ENCODE measurements around the gene SIVA1. TPM values are rescaled to one million over a fixed set of nuclear protein-coding genes. Genes with fewer than 3 reads are reported as not detected.

The SIVA1 gene
- total and polyA plus RNA-seq, 2 of the 4 experiments (the other 2 are of a cell fraction): 166 to 184 TPM

GRCh38 chr14:104707608-104708595, 45.0 kb upstream of the SIVA1 start:
- H3K36me3 ChIP-seq (ENCODE audit: control insufficient read depth, insufficient read depth, low read length): peaks cover 66% of the 10 kb centered on the region
- H2BK20ac ChIP-seq (ENCODE audit: low read depth, low read length): no peak overlapping the region
- H3K4ac ChIP-seq (ENCODE audit: low read depth, low read length): no peak overlapping the region
- BruUV-seq (replicated peaks): TSS peak; percentile 21
- peaks cover 4% of the 10 kb centered on the region; the same call in 1 of the 2 replicates for H3K4me1 ChIP-seq (ENCODE audit: control insufficient read depth, insufficient read depth, low read length)
- H3K9ac ChIP-seq (ENCODE audit: low read depth, low read length): no peak overlapping the region
- H2AFZ ChIP-seq (replicated peaks; ENCODE audit: low read length, poor library complexity): peak overlapping the region; percentile 33
- POLR2A ChIA-PET (ENCODE audit: unreplicated experiment): no interaction called here
- H4K91ac ChIP-seq (ENCODE audit: insufficient read depth, low read depth, low read length): no peak overlapping the region
- H2BK5ac ChIP-seq (ENCODE audit: low read depth, low read length, poor library complexity, severe bottlenecking): no peak overlapping the region
- intact Hi-C loops (cut with micrococcal nuclease) (loop anchor here (1.0 to 2.0 kb wide), 2 partner anchors 58 to 571 kb away; no protein-coding TSS in a partner anchor), in situ Hi-C loops (cut with MboI; ENCODE audit: low sequenced_read_pairs) (loop anchor here (5.0 kb wide), 1 partner anchor 51 kb away; no protein-coding TSS in a partner anchor), dilution Hi-C loops (cut with HindIII; ENCODE audit: low sequenced_read_pairs, unreplicated experiment) (no loop called here)
- no peak overlapping the region for H2BK15ac ChIP-seq (ENCODE audit: low read depth, low read length)
- no peak overlapping the region for H3K18ac ChIP-seq (ENCODE audit: low read depth, low read length)
- H3K14ac ChIP-seq (replicated peaks; ENCODE audit: low read depth, low read length): no peak overlapping the region
- H2BK120ac ChIP-seq (ENCODE audit: low read depth, low read length): no peak overlapping the region
- no peaks in the 10 kb centered on the region for H3K27me3 ChIP-seq (ENCODE audit: control insufficient read depth, insufficient read depth, low read length)
- H2AK5ac ChIP-seq (ENCODE audit: low read depth, low read length): no peak overlapping the region
- H4K20me1 ChIP-seq (ENCODE audit: insufficient read depth, low read length): peaks cover 25% of the 10 kb centered on the region
- H3K79me1 ChIP-seq (ENCODE audit: low read depth in 1 of 2, low read length in 2 of 2): peaks cover 5 to 18% of the 10 kb centered on the region in 2 experiments; a peak in 1 of 4 replicates
- DNase-seq (no peak), ATAC-seq (ENCODE audit: low read depth) (peak; percentile 12)
- no peak overlapping the region for H4K8ac ChIP-seq (ENCODE audit: low read depth in 2 of 2, low read length in 2 of 2)
- no peaks in the 10 kb centered on the region for H3K9me3 ChIP-seq (ENCODE audit: control insufficient read depth, insufficient read depth, low read length)
- no CpG with 5 or more reads among the region's 34 CpGs for WGBS, 2 experiments (ENCODE audit: extremely low coverage in 2 of 2, insufficient read length in 1 of 2)
- H3K9me1 ChIP-seq (ENCODE audit: insufficient read depth, low read length): no peaks in the 10 kb centered on the region
- CTCF ChIA-PET: interaction anchor here (0.7 to 1.1 kb wide), 2 partner anchors 42 to 806 kb away, joined by 3 to 4 read pairs; no protein-coding TSS in a partner anchor
- H3K56ac ChIP-seq (ENCODE audit: extremely low read depth, insufficient read depth, low read length): no peak overlapping the region
- H3K4me2 ChIP-seq (ENCODE audit: low read depth, low read length): no peak overlapping the region
- no peak overlapping the region for H4K5ac ChIP-seq (ENCODE audit: low read depth, low read length)
- H3K4me3 ChIP-seq (ENCODE audit: insufficient read depth, low read depth, low read length): no peak overlapping the region
- H3K23ac ChIP-seq (ENCODE audit: low read depth, low read length): no peak overlapping the region
- H2AK9ac ChIP-seq (replicated peaks; ENCODE audit: low read depth, low read length, poor library complexity): peak overlapping the region; percentile 71
- no peak overlapping the region for H3K27ac ChIP-seq (ENCODE audit: insufficient read depth, low read length)
- no peak for TF ChIP-seq USF2 (IDR thresholded peaks at IDR 0.05; ENCODE audit: low read depth, low read length)
- TF ChIP-seq FOS (IDR thresholded peaks at IDR 0.05; ENCODE audit: low read depth, low read length): no peak
- no peak for TF ChIP-seq MAZ (IDR thresholded peaks at IDR 0.05; ENCODE audit: borderline replicate concordance, low read depth, low read length)
- TF ChIP-seq CHD1 (IDR thresholded peaks at IDR 0.05; ENCODE audit: low read depth, low read length): no peak
- no peak for TF ChIP-seq MAFK (IDR thresholded peaks at IDR 0.05; ENCODE audit: low read depth, low read length)
- no peak for TF ChIP-seq NFE2L2 (IDR thresholded peaks at IDR 0.05; ENCODE audit: low read depth, low read length)
- TF ChIP-seq SMC3 (IDR thresholded peaks at IDR 0.05; ENCODE audit: low read depth, low read length): no peak
- TF ChIP-seq RFX5 (IDR thresholded peaks at IDR 0.05; ENCODE audit: low read depth, low read length): no peak
- TF ChIP-seq CTCF (conservative IDR thresholded peaks at IDR 0.05; ENCODE audit: low read depth, low read length): no peak
- no peak for TF ChIP-seq ELK1 (IDR thresholded peaks at IDR 0.05; ENCODE audit: borderline replicate concordance, low read depth, low read length)
- TF ChIP-seq MXI1 (IDR thresholded peaks at IDR 0.05; ENCODE audit: borderline replicate concordance, low read depth, low read length): no peak
- no peak for TF ChIP-seq RCOR1 (IDR thresholded peaks at IDR 0.05; ENCODE audit: insufficient replicate concordance, low read length)
- no peak for TF ChIP-seq POLR2A (IDR thresholded peaks at IDR 0.05; ENCODE audit: low read depth, low read length)
